ENCODE results near the gene CDH8. TPM values are rescaled to one million over a fixed set of nuclear protein-coding genes. Genes with fewer than 3 reads are reported as not detected.

Gene CDH8
- total and polyA plus RNA-seq, 2 donors (not counting 1 experiment from before 2014, with no cell fraction given) = not detected

GRCh38 chr16:61820820-61821219 lies 215.4 kb downstream of the CDH8 start:
- H3K27ac ChIP-seq (ENCODE audit: low read length in 2 of 2) = no peak overlapping the region
- no peaks in the 10 kb centered on the region for H3K36me3 ChIP-seq (replicated peaks in 1 of 2; ENCODE audit: control extremely low read depth in 1 of 2, control insufficient read depth in 1 of 2, extremely low read depth in 1 of 2, insufficient read depth in 2 of 2, low read length in 1 of 2)
- no peak overlapping the region for H3K9ac ChIP-seq (ENCODE audit: low read length)
- no peaks in the 10 kb centered on the region for H3K4me1 ChIP-seq (ENCODE audit: control insufficient read depth in 2 of 2, insufficient read depth in 2 of 2, low read length in 2 of 2)
- CTCF ChIA-PET = no interaction called here
- H3K4me3 ChIP-seq (ENCODE audit: control extremely low read depth in 1 of 5, extremely low read depth in 1 of 5, insufficient read depth in 1 of 5, low read depth in 2 of 5, low read length in 4 of 5) = no peak overlapping the region
- intact Hi-C loops (cut with micrococcal nuclease) = no loop called here
- Mint-ChIP-seq H3K27me3 (no peaks in the 10 kb centered on the region), H3K9me3 (ENCODE audit: insufficient read depth) (no peaks in the 10 kb centered on the region), H3K4me1 (no peaks in the 10 kb centered on the region), H3K27ac (no peak overlapping the region), H3K4me3 (no peak overlapping the region)
- TF ChIP-seq CTCF (IDR thresholded peaks at IDR 0.05) = no peak
- TF ChIP-seq EZH2 (IDR thresholded peaks at IDR 0.05; ENCODE audit: borderline replicate concordance, insufficient read depth, low read depth, low read length, poor library complexity, severe bottlenecking) = no peak
- no peaks in the 10 kb centered on the region for H3K9me3 ChIP-seq (ENCODE audit: control extremely low read depth in 1 of 3, control insufficient read depth in 2 of 3, insufficient read depth in 1 of 3, low read length in 2 of 3)
- ATAC-seq (ENCODE audit: low read depth) (no peak), DNase-seq (no peak)
- no peak overlapping the region for H2AFZ ChIP-seq (ENCODE audit: insufficient read depth, low read depth, low read length, poor library complexity, severe bottlenecking)
- no peaks in the 10 kb centered on the region for H4K20me1 ChIP-seq (ENCODE audit: control insufficient read depth, insufficient read depth, low read length, poor library complexity, severe bottlenecking)
- POLR2A ChIA-PET = no interaction called here
- H3K4me2 ChIP-seq (replicated peaks; ENCODE audit: low read depth, low read length, poor library complexity, severe bottlenecking) = no peak overlapping the region
- H3K27me3 ChIP-seq (replicated peaks in 1 of 4; ENCODE audit: control extremely low read depth in 1 of 4, control insufficient read depth in 3 of 4, insufficient read depth in 4 of 4, low read length in 3 of 4) = no peaks in the 10 kb centered on the region
- H3K79me2 ChIP-seq (ENCODE audit: control insufficient read depth, insufficient read depth, low read length) = no peaks in the 10 kb centered on the region
- no CpG with 5 or more reads among the region's 2 CpGs for WGBS (ENCODE audit: insufficient coverage)

GRCh38 chr16:61820398-61820797 lies 215.8 kb downstream of the CDH8 start:
- Mint-ChIP-seq H3K9me3 (ENCODE audit: insufficient read depth) (no peaks in the 10 kb centered on the region), H3K27me3 (no peaks in the 10 kb centered on the region), H3K4me3 (no peak overlapping the region), H3K27ac (no peak overlapping the region), H3K4me1 (no peaks in the 10 kb centered on the region)
- Histone ChIP-seq H3K4me3 (ENCODE audit: control extremely low read depth in 1 of 5, extremely low read depth in 1 of 5, insufficient read depth in 1 of 5, low read depth in 2 of 5, low read length in 4 of 5) (no peak overlapping the region), H3K36me3 (replicated peaks in 1 of 2; ENCODE audit: control extremely low read depth in 1 of 2, control insufficient read depth in 1 of 2, extremely low read depth in 1 of 2, insufficient read depth in 2 of 2, low read length in 1 of 2) (no peaks in the 10 kb centered on the region), H4K20me1 (ENCODE audit: control insufficient read depth, insufficient read depth, low read length, poor library complexity, severe bottlenecking) (no peaks in the 10 kb centered on the region), H3K9ac (ENCODE audit: low read length) (no peak overlapping the region), H3K4me2 (replicated peaks; ENCODE audit: low read depth, low read length, poor library complexity, severe bottlenecking) (no peak overlapping the region), H3K27me3 (replicated peaks in 1 of 4; ENCODE audit: control extremely low read depth in 1 of 4, control insufficient read depth in 3 of 4, insufficient read depth in 4 of 4, low read length in 3 of 4) (no peaks in the 10 kb centered on the region), H3K9me3 (ENCODE audit: control extremely low read depth in 1 of 3, control insufficient read depth in 2 of 3, insufficient read depth in 1 of 3, low read length in 2 of 3) (no peaks in the 10 kb centered on the region), H3K4me1 (ENCODE audit: control insufficient read depth in 2 of 2, insufficient read depth in 2 of 2, low read length in 2 of 2) (no peaks in the 10 kb centered on the region), H2AFZ (ENCODE audit: insufficient read depth, low read depth, low read length, poor library complexity, severe bottlenecking) (no peak overlapping the region), H3K27ac (ENCODE audit: low read length in 2 of 2) (no peak overlapping the region), H3K79me2 (ENCODE audit: control insufficient read depth, insufficient read depth, low read length) (no peaks in the 10 kb centered on the region)
- TF ChIP-seq EZH2 (IDR thresholded peaks at IDR 0.05; ENCODE audit: borderline replicate concordance, insufficient read depth, low read depth, low read length, poor library complexity, severe bottlenecking) = no peak
- no peak for TF ChIP-seq CTCF (IDR thresholded peaks at IDR 0.05)
- intact Hi-C loops (cut with micrococcal nuclease) = no loop called here
- ChIA-PET CTCF (no interaction called here), POLR2A (no interaction called here)
- ATAC-seq (ENCODE audit: low read depth) (no peak), DNase-seq (no peak)
